H9 (cell line): ENCODE measurements around the gene CYB5A. TPM values are rescaled to one million over a fixed set of nuclear protein-coding genes. Genes with fewer than 3 reads are reported as not detected.

Experiments
- DNase-seq: peaks from one replicate; pipeline ENCODE4 v3.0.0-alpha.2; 2017
- H2AFZ ChIP-seq: one replicate; pipeline ENCODE4 v1.6.1; 2013; ENCODE audit warnings: mild to moderate bottlenecking, low read length, control low read depth, moderate library complexity
- H2AK5ac ChIP-seq: 2 replicates; pipeline ENCODE4 v1.6.1; 2013; ENCODE audit warnings: low read length, control low read depth, mixed read lengths; ENCODE audit not compliant: insufficient read length
- H2BK120ac ChIP-seq: one replicate; pipeline ENCODE4 v1.6.1; 2013; ENCODE audit warnings: low read depth, mild to moderate bottlenecking, low read length, control low read depth, inconsistent platforms; ENCODE audit not compliant: poor library complexity, severe bottlenecking
- H2BK12ac ChIP-seq: 2 replicates; pipeline ENCODE4 v1.6.1; 2013; ENCODE audit warnings: low read length, control low read depth, mixed read lengths, low read depth; ENCODE audit not compliant: insufficient read length
- H2BK15ac ChIP-seq: 2 replicates; pipeline ENCODE4 v1.6.1; 2013; ENCODE audit warnings: low read depth, low read length, control low read depth
- H2BK20ac ChIP-seq: one replicate; pipeline ENCODE4 v1.6.1; 2013; ENCODE audit warnings: low read depth, mild to moderate bottlenecking, low read length, control low read depth, inconsistent platforms; ENCODE audit not compliant: poor library complexity, severe bottlenecking
- H2BK5ac ChIP-seq: 2 replicates; pipeline ENCODE4 v1.6.1; 2013; ENCODE audit warnings: low read length, control low read depth, mixed read lengths; ENCODE audit not compliant: insufficient read length
- H3K14ac ChIP-seq: 2 replicates; pipeline ENCODE4 v1.6.1; 2013; ENCODE audit warnings: low read length, control low read depth; ENCODE audit not compliant: insufficient read depth
- H3K18ac ChIP-seq: 2 replicates; pipeline ENCODE4 v1.6.1; 2013; ENCODE audit warnings: low read depth, mild to moderate bottlenecking, mixed read lengths, low read length, control low read depth; ENCODE audit not compliant: insufficient read length
- H3K23ac ChIP-seq: 2 replicates; pipeline ENCODE4 v1.6.1; 2013; ENCODE audit warnings: low read length, control low read depth, mixed read lengths, low read depth; ENCODE audit not compliant: insufficient read length
- H3K23me2 ChIP-seq: 2 replicates; pipeline ENCODE4 v1.6.1; 2013; ENCODE audit warnings: low read depth, mild to moderate bottlenecking, mixed read lengths, low read length, control low read depth; ENCODE audit not compliant: insufficient read length, poor library complexity, severe bottlenecking
- H3K27ac ChIP-seq: 2 replicates; pipeline ENCODE4 v1.5.1; 2013; ENCODE audit warnings: low read length, control low read depth, mixed read lengths, low read depth; ENCODE audit not compliant: insufficient read length
- H3K27me3 ChIP-seq: 2 replicates; pipeline ENCODE4 v1.6.1; 2013; ENCODE audit warnings: low read length, control low read depth, inconsistent platforms; ENCODE audit not compliant: insufficient read depth
- H3K4ac ChIP-seq: 2 replicates; pipeline ENCODE4 v1.6.1; 2013; ENCODE audit warnings: low read depth, mild to moderate bottlenecking, control low read depth, inconsistent platforms, low read length, moderate library complexity
- H3K4me1 ChIP-seq: 2 replicates; pipeline ENCODE4 v1.6.1; 2013; ENCODE audit warnings: low read length, control low read depth, inconsistent platforms; ENCODE audit not compliant: insufficient read depth
- H3K4me2 ChIP-seq: 2 replicates; pipeline ENCODE4 v1.6.1; 2013; ENCODE audit warnings: low read length, control low read depth, mixed read lengths; ENCODE audit not compliant: insufficient read length, insufficient read depth
- H3K56ac ChIP-seq: 2 replicates; pipeline ENCODE4 v1.6.1; 2013; ENCODE audit warnings: low read depth, mild to moderate bottlenecking, mixed read lengths, low read length, control low read depth; ENCODE audit not compliant: insufficient read length
- H3K79me1 ChIP-seq: 2 replicates; pipeline ENCODE4 v1.6.1; 2013; ENCODE audit warnings: low read depth, mild to moderate bottlenecking, moderate library complexity, low read length, control low read depth, inconsistent platforms; ENCODE audit not compliant: insufficient read depth, poor library complexity, severe bottlenecking
- H3K79me2 ChIP-seq: 2 replicates; pipeline ENCODE4 v1.6.1; 2013; ENCODE audit warnings: low read length, control low read depth, inconsistent platforms; ENCODE audit not compliant: insufficient read depth
- H3K9ac ChIP-seq: 2 replicates; pipeline ENCODE4 v1.6.1; 2013; ENCODE audit warnings: low read length, control low read depth, mixed read lengths; ENCODE audit not compliant: insufficient read length; ENCODE audit errors: extremely low read depth
- H3K9me3 ChIP-seq: one replicate; pipeline ENCODE4 v1.6.1; 2013; ENCODE audit warnings: low read depth, low read length, inconsistent platforms; ENCODE audit not compliant: control insufficient read depth
- H3T11ph ChIP-seq: one replicate; pipeline ENCODE4 v1.6.1; 2013; ENCODE audit warnings: mild to moderate bottlenecking, low read length, control low read depth, inconsistent platforms
- H4K20me1 ChIP-seq: one replicate; pipeline ENCODE4 v1.6.1; 2013; ENCODE audit not compliant: control insufficient read depth, insufficient read length, insufficient read depth
- H4K5ac ChIP-seq: 2 replicates; pipeline ENCODE4 v1.6.1; 2013; ENCODE audit warnings: low read depth, mild to moderate bottlenecking, mixed read lengths, low read length, control low read depth; ENCODE audit not compliant: insufficient read length
- H4K8ac ChIP-seq: replicated peaks from 2 replicates; pipeline ENCODE4 v1.6.1; 2013; ENCODE audit warnings: low read length, control low read depth, mixed read lengths, low read depth; ENCODE audit not compliant: insufficient read length
- H4K91ac ChIP-seq: 2 replicates; pipeline ENCODE4 v1.6.1; 2013; ENCODE audit warnings: low read depth, mild to moderate bottlenecking, moderate library complexity, mixed read lengths, low read length, control low read depth; ENCODE audit not compliant: insufficient read length
- H3K27ac Mint-ChIP-seq, 3 experiments: 2 replicates in 2 of 3; 3 replicates in 1 of 3; pipeline ENCODE4 v1.8.0; 2020 to 2021; ENCODE audit warnings: mixed read lengths in 3 of 3, mild to moderate bottlenecking in 1 of 3, moderate library complexity in 1 of 3
- H3K27me3 Mint-ChIP-seq: 2 replicates; pipeline ENCODE4 v1.8.0; 2021; ENCODE audit warnings: low read depth, mild to moderate bottlenecking, moderate library complexity, mixed read lengths
- H3K36me3 Mint-ChIP-seq, 3 experiments: 2 replicates in 2 of 3; 3 replicates in 1 of 3; pipeline ENCODE4 v1.8.0; 2020 to 2021; ENCODE audit warnings: low read depth in 3 of 3, mixed read lengths in 3 of 3; ENCODE audit not compliant: insufficient read depth in 1 of 3
- H3K4me1 Mint-ChIP-seq, 2 experiments: 2 replicates each; pipeline ENCODE4 v1.8.0; 2020; ENCODE audit warnings: mixed read lengths in 2 of 2
- H3K4me3 Mint-ChIP-seq, 2 experiments: 2 replicates in 1 of 2; 3 replicates in 1 of 2; pipeline ENCODE4 v1.8.0; 2020 to 2021; ENCODE audit warnings: mild to moderate bottlenecking in 2 of 2, mixed read lengths in 2 of 2, moderate library complexity in 1 of 2
- H3K9me3 Mint-ChIP-seq, 2 experiments: 2 replicates in 1 of 2; 3 replicates in 1 of 2; pipeline ENCODE4 v1.8.0; 2020; ENCODE audit warnings: mild to moderate bottlenecking in 2 of 2, mixed read lengths in 2 of 2, moderate library complexity in 1 of 2
- WGBS: extraction: QIAGEN DNeasy Blood & Tissue Kit; methylation state at CpG from one replicate; pipeline ENCODE4 v1.1.7; 2013; ENCODE audit warnings: missing lambda C conversion rate, low lambda C conversion rate, mixed read lengths; ENCODE audit not compliant: insufficient read length; ENCODE audit errors: extremely low coverage; 5-methylcytosine and 5-hydroxymethylcytosine counted together
- total RNA-seq: library from RNA; stranded (reverse); gene quantifications from 2 replicates; pipeline ENCODE4 v1.2.1, GENCODE V29; 2021
- TF ChIP-seq, protein P1 (sequence below): fragments of 200-600 bp; sonication (generic); conservative IDR thresholded peaks from 3 replicates; pipeline ENCODE4 v1.8.0; 2021; ENCODE audit warnings: antibody characterized with exemption, mild to moderate bottlenecking

The CYB5A gene
- total RNA-seq, 1 experiment from 2014 or later = 93.2 TPM

DNA sequence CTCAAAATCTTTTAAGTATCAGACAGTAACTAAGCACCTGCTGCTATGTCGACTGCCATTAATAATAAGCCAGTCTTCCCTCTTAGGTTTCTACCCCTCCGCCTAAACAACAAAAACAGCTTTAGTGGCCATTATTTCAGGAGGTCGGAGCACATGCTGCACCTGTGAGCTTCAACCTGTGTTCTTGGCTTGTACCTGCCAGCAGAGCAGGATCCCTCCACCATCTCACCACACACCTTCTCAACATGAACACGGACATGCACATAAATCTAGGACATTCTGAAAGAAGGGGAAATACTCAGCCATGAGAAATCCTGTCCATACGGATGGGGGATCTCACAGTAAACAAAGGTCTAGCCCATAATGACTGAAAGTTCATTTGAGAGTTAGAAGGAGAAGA is 3.7 kb downstream of the CYB5A start:
- Histone ChIP-seq H4K91ac (no peak overlapping the region), H3K9me3 (no peaks in the 10 kb centered on the region), H4K5ac (no peak overlapping the region), H3K27ac (no peak overlapping the region), H3K27me3 (no peaks in the 10 kb centered on the region), H3K79me1 (no peaks in the 10 kb centered on the region), H4K8ac (no peak overlapping the region), H3K4me2 (peak overlapping the region; percentile 40), H2AK5ac (no peak overlapping the region), H3K14ac (no peak overlapping the region), H2BK20ac (no peak overlapping the region), H3T11ph (no peak overlapping the region), H2BK12ac (no peak overlapping the region), H2BK15ac (no peak overlapping the region), H2AFZ (no peak overlapping the region), H3K23me2 (peaks cover 2% of the 10 kb centered on the region), H2BK120ac (no peak overlapping the region), H3K4me1 (peaks cover 25% of the 10 kb centered on the region), H3K4ac (no peak overlapping the region), H2BK5ac (no peak overlapping the region), H3K18ac (no peak overlapping the region), H3K23ac (no peak overlapping the region), H4K20me1 (no peaks in the 10 kb centered on the region), H3K79me2 (peaks cover 14% of the 10 kb centered on the region; the same call in 1 of the 2 replicates), H3K9ac (no peak overlapping the region), H3K56ac (no peak overlapping the region)
- TF ChIP-seq, protein P1, sequence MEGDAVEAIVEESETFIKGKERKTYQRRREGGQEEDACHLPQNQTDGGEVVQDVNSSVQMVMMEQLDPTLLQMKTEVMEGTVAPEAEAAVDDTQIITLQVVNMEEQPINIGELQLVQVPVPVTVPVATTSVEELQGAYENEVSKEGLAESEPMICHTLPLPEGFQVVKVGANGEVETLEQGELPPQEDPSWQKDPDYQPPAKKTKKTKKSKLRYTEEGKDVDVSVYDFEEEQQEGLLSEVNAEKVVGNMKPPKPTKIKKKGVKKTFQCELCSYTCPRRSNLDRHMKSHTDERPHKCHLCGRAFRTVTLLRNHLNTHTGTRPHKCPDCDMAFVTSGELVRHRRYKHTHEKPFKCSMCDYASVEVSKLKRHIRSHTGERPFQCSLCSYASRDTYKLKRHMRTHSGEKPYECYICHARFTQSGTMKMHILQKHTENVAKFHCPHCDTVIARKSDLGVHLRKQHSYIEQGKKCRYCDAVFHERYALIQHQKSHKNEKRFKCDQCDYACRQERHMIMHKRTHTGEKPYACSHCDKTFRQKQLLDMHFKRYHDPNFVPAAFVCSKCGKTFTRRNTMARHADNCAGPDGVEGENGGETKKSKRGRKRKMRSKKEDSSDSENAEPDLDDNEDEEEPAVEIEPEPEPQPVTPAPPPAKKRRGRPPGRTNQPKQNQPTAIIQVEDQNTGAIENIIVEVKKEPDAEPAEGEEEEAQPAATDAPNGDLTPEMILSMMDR = no peak
- Mint-ChIP-seq H3K4me3 (peak overlapping the region in 1 of 2 experiments; percentile 41; a peak in 2 of 5 replicates), H3K27ac (peak overlapping the region; percentile 5 to 57 (median 18); a peak in 5 of 7 replicates), H3K27me3 (peaks cover 3% of the 10 kb centered on the region), H3K9me3 (no peaks in the 10 kb centered on the region; a peak in 3 of 5 replicates), H3K4me1 (peaks cover 52 to 53% of the 10 kb centered on the region in 2 experiments), H3K36me3 (peaks cover 0 to 2% (median 0%) of the 10 kb centered on the region in 3 experiments; a peak in 3 of 7 replicates)
- WGBS = no CpG with 5 or more reads among the region's 5 CpGs
- DNase-seq = no peak
